GM19397 (cell line): Measurements from ENCODE around the gene SNU13.
"Not testable (repeated sequence)": the region's sequence is repeated elsewhere in the genome, so short reads cannot be mapped to it uniquely, and the experiment has no call there.

Source experiments
- ATAC-seq: cut with Tn5 transposase; IDR thresholded peaks from one replicate; pipeline ENCODE4 v1.9.1; 2021; ENCODE audit warnings: mild to moderate bottlenecking, moderate library complexity; ENCODE audit not compliant: unreplicated experiment

The SNU13 gene

DNA sequence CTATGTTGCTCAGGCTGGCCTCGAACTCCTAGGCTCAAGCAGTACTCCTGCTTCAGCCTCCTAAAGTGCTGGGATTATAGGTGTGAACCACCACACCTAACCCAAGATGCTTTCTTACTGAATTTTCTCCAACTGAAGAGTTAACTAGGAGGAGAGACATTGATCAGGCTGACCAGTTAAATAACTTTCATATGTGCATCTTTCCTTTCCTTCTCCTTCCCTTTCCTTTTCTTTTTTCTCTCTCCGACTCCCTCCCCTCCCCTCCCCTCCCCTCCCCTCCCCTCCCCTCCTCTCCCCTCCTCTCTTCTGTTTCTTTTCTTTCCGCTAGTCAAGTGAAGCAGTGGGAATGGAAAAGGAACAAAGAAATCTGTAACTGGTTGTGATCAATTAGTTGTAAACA lies 40.9 kb downstream of the SNU13 start:
- no peak for ATAC-seq

GRCh38 chr22:41642331-41643110 lies 46.1 kb downstream of the SNU13 start:
- no peak for ATAC-seq

DNA sequence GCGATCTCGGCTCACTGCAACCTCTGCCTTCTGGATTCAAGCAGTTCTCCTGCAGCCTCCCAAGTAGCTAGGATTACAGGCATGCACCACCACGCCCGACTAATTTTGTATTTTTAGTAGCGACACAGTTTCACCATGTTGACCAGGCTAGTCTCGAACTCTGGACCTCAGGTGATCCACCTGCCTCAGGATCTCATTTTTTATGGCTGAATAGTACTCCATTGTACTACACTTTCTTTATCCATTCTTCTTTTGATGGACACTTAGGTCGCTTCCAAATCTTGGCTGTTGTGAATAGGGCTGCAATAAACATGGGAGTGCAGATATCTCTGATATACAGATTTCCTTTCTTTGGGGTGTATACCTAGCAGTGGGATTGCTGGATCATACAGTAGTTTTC lies 46.8 kb downstream of the SNU13 start:
- ATAC-seq: no peak

GRCh38 chr22:41638748-41639147 lies 49.9 kb downstream of the SNU13 start:
- ATAC-seq: no peak

- ATAC-seq: no peak
Measured at GRCh38 chr22:41638124-41638523, 50.5 kb downstream of the SNU13 start.

DNA sequence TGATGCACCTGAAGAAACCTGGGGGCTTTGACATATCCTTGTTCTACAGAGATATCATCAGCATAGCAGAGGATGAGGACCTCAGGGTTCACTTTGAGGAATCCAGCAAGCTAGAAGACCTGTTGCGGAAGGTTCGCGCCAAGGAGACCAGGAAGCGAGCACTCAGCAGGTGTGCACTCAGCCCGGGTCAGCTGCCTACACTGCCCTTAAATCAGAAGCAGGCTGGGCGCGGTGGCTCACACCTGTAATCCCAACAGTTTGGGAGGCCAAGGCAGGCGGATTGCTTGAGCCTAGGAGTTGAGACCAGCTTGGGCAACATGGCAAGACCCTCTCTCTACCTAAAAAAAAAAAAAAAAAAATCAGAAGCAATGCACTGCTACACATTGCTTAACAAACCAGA lies 51.0 kb downstream of the SNU13 start:
- not testable (repeated sequence) for ATAC-seq

GRCh38 chr22:41636467-41636866 lies 52.2 kb downstream of the SNU13 start:
- no peak for ATAC-seq

GRCh38 chr22:41634610-41635009 lies 54.1 kb downstream of the SNU13 start:
- not testable (repeated sequence) for ATAC-seq

- not testable (repeated sequence) for ATAC-seq
Measured at GRCh38 chr22:41631615-41632014, 57.1 kb downstream of the SNU13 start.

- not testable (repeated sequence) for ATAC-seq
Measured at GRCh38 chr22:41631115-41631514, 57.6 kb downstream of the SNU13 start.

DNA sequence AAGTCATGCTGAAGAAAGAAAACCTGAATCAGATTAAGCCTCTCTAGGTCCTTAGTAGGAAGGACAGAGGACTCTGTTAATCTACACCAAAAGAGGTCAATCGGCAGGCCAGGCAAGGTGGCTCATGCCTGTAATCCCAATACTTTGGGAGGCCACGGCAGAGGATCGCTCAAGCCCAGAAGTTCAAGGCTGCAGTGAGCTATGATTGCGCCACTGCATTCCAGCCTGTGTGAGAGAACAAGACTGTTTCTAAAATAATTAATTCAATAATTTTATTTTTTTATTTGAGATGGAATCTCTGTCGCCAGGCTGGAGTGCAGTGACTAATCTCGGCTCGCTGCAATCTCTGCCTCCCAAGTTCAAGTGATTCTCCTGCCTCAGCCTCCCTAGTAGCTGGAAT lies 63.1 kb downstream of the SNU13 start:
- no peak for ATAC-seq
